Stimulated activated CD8-positive, alpha-beta memory T cell treated with anti-CD3 and anti-CD28 coated beads, Interleukin-12 subunit alpha, Interleukin-12 subunit beta, amount 100 ng/mL, for 1 hour (primary cell): ENCODE data around the gene CLMP.
"Not testable (repeated sequence)": the region's sequence is repeated elsewhere in the genome, so short reads cannot be mapped to it uniquely, and the experiment has no call there.

ENCODE experiments used
- DNase-seq: peaks from one replicate; pipeline ENCODE4 v3.0.0-alpha.2; 2020; ENCODE audit warnings: low read depth

Gene CLMP

DNA sequence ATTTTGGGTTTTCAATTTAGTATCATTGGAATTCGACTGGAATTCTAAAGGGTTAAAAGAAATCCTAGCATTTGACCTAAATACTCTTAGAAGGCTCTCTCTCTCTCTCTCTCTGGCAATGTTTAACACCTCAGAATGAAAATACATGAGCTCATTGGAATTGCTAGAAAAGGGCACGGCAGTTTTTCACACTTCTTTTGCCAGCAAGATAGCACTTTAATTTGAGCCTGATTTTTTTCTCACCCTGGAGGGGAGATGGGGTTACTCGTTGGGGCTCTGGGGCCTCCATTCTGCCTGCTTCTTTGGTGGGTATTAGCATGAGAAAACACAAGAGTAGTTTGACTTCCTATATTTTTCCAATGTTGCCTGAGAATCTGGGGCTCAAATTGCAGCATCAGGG, 22.8 kb upstream of the CLMP start:
- no peak for DNase-seq

DNA sequence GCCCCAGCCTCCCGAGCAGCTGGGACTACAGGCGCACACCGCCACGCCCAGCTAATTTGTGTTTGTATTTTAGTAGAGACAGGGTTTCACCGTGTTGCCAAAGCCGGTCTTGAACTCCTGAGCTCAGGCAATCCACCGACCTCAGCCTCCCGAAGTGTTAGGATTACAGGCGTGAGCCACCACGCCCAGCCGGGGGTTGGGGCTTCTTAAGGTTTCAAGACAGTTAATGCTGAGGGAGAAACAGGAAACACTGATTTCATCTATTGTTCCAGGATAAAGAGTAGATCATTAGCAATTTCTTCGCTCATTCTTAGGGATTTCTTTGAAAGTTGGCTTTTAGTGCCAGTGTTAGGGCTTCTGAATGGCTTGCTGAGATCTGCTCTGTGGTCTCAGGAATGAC, 21.2 kb upstream of the CLMP start:
- DNase-seq: no peak

- DNase-seq: no peak
Measured at GRCh38 chr11:123214940-123215339, 19.9 kb upstream of the CLMP start.

DNA sequence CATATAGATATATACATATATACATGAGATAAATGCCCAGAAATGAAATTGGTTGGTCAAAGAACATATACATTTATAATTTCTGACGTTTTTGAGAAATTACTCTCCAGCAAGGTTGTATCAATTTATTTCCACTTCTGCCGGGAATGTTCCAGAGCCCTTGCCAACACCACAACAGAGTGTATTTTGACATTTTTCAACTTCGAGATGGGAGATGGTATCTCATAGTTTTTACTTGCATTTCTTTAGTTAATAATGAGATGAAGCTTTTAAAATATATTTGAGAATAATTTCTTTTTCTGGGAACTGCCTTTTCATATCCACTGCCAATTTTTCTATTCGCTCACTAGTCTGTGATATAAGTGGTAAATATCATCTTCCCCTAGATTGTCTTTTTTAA, 19.3 kb upstream of the CLMP start:
- no peak for DNase-seq

- DNase-seq: no peak
Measured at GRCh38 chr11:123213307-123213771, 18.3 kb upstream of the CLMP start.

DNA sequence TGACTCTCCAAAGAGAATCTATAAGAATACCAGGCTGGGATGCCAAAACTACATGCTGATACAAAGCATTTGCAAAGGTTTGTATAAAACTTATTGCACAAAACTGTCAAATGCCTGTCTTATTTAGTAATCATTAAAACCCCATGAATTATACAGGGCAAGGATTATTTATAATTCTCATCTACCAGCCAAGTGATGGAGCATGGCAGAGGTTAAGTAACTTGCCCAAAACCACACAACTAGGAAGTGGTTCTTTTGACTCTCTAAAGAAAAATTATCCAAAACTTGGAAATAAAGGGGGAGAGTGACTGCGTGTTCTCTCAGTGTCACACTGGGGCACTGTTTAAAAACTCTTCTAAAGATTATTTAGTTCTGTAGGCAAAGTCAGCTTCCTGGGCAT, 17.4 kb upstream of the CLMP start:
- DNase-seq: no peak

- DNase-seq: no peak
Measured at GRCh38 chr11:123211981-123212380, 16.9 kb upstream of the CLMP start.

DNA sequence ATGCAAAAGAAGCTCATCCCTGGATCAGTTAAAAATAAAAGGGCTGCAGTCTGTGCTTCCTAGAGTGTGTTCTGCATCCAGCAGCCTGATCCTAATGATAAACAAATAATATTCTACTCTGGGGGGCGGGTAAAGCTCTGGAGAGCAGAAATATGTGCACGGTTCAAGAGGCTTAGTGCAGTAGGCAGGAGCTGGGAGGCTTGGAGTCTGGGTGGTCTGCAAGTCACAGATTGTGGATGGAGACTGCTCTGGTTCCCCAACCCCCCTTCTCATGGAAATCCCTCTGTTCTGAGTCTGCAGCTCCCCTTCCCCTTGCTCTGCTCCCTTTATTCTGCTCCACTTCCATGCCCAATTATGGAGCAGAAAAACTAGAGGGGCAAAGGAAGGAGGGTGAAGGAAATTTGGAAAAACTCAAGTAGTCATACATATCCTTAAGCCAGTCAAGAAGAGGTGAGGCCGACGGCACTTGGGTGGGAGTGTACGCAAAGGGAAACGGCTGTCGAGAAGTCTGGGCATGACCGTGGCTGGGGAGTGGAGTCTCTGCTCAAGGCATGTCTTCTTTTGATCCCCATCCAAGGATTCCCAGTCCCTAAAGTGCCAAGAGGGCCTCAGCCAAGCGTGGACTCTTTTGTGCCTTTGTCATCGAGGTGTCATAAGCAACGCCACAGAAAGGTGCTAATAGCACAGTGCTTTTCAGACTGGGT, 16.3 kb upstream of the CLMP start:
- no peak for DNase-seq

DNA sequence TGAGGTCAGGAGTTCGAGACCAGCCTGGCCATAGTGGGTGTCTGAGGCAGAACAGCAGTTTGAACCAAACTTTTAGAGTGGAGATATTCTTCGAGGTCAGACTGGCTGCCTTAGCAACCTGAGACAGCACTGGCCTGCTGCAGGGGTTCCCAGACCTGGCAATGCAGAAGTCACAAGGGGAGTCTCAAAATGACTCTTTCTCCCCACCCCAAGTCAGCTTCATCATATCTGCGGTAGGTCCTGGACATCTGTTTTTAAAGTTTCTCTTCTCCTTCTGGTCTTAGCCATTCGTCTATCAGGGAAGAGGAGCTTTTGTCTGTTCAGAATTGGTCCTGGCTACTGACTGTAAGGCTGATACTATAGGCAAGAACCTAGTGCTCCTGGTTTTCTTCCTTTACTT, 14.5 kb upstream of the CLMP start:
- DNase-seq: no peak

DNA sequence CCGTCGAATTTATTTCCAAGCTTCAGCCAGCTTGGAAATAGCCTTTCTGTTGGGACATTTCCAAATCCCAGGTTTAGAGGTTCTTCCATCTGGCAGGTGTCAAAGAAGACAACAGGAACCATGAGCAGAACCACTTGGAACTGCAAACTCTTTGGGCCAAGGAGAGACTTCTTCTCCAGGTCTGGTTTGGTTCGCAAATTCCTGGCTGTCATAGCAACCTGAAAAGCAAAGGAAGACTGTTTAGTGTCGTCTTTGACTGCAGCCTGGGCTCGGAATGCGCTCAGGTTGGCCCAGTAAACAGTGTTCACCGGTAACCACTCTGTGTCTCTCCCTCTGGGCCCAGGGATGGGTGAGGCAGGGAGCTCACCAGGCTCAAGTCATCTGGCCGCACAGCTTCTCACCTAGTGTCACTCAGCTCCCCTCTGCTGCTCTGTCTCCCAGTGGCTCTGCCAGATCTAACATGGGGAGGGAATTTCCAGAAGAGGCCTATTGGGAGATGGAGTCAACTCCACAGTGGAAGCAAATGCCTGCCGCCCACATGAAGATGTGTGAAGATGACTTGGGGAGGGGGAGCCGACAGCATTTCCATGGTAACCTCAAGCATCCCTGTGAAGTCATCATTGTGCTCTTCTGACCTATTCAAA, 11.9 kb upstream of the CLMP start:
- no peak for DNase-seq

- DNase-seq: not testable (repeated sequence)
Measured at GRCh38 chr11:123206055-123206454, 11.0 kb upstream of the CLMP start.

DNA sequence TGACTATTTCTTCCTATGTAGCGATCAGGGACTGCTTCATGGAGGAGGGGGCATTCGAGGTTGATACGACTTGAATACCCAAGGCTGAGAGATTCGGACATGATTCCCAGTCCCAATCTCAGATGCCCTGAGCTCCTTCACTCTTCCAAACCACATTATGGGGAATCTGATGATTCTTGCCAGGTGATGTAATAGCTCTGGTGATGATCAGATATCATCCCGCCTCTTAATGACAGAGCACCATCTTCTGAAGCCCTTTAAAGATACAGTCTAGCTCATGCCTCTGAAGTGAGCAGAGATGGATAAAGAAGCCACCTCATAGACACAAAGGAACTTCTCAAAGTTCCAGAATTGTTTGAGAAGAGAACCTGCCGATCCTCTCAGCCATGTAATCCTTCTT, 8.9 kb upstream of the CLMP start:
- DNase-seq: no peak

DNA sequence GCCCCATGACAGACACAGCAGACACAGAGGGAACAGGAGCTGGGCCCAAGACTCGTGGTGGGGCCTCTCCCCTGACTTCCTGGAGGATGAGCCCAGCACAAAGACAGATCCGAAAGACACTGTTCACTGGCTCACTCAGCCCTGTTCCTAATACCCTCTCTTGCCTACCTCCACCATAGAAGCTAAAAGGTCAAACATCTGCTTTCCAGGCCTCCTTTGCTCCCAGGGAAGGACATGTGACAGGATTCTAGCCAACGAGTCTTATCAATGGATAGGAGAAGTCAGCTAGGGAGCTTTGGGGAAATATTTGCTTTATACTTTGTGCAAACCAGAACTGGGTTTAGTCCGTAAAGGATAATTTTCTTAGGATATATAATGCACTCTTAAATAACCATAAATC, 8.4 kb upstream of the CLMP start:
- DNase-seq: no peak

- no peak for DNase-seq
Measured at GRCh38 chr11:123202155-123203151, 7.4 kb upstream of the CLMP start.

GRCh38 chr11:123200264-123200663, 5.2 kb upstream of the CLMP start:
- no peak for DNase-seq

- no peak for DNase-seq
Measured at GRCh38 chr11:123197711-123198110, 2.7 kb upstream of the CLMP start.

DNA sequence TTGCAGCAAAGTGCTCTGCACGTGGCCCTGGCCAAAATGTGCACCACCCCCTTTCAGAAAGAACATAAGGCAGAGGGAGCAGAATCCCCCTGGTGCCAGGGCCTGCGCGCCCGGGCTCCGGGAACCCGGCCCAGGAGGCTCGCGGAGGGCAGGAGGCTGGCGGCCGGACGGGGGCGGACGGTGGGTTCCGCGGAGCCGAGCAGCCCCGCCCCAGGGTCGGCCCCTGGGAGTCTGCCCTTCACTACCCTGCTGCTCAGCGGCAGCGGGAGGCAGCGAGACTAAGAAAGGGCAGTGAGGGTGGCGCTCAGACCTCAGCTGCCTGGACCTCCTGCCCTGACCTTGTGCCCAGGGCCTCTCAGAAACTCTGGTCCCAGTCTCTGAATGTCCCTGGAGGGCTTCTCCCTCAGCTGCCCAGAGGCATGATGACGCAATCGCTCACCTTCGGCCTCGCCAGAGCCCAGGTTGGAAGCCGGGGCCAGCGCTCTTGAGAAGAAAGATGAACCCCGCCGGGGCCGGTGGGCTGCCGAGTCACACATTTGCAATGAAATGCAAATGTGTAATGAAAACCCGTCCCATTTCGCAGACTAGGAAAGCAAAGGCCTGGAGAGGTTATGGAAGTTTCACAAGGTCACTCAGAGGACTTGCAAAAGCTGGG, 1.1 kb upstream of the CLMP start:
- no peak for DNase-seq

DNA sequence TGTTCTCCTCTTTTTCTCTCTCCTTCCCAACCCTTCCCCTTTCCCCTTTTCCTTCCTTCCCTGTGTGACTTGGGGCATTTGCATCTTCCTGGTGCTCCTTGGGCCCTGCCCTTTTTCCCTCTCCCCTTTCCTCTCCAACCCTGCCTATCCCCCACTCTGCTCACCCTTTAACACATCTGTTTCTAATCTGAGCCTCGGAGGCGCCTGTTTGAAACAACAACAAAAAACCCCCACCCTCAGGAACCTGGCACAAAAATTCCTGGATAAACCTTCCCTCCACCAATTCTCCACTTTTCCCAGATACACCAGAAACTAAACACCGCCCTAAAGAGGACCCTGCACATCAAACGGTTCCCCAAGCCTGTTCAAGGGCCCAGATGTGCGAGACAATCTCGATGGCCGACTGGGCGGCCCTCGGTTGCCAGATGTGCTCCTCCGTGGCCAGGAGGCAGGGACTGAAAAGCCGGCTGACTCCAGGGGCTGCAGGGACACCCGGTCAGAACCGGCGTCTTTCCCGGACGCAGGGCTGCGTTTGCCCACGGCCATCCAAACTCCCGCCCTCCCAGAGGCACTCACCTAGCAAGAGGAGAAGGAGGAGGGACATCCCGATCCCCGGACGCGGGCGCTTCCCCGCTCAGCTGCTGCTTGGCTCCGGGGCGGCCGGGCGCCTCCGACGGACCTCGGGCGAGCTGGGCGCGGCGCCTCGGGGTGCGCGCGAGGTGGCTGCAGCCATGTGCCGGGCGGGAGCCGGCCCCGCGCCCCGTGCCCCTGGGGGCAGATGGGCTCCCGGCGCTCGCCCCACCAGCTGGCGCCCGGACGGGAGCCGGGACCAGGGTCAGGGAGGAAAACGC, 486 bp downstream of the CLMP start:
- no peak for DNase-seq

DNA sequence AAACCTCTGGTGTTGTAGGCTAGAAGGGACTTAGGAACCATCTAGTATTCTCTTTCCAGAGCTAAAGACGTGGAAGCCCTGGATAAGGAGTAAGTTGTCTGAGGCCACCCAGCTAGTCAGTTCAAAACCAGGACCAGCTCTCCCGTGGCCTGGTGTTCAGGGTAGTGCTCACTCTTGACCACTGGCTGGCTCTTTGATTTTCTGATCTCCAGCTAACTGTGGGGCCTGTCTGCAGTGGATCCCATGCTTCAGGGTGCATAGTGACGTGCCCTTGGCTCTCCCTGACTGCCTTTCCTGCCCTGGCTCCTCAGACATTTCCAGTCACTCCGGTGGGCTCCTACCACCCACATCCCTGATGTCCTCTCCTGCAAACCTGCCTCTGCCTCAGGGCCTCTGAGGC, 1.3 kb downstream of the CLMP start:
- DNase-seq: no peak

DNA sequence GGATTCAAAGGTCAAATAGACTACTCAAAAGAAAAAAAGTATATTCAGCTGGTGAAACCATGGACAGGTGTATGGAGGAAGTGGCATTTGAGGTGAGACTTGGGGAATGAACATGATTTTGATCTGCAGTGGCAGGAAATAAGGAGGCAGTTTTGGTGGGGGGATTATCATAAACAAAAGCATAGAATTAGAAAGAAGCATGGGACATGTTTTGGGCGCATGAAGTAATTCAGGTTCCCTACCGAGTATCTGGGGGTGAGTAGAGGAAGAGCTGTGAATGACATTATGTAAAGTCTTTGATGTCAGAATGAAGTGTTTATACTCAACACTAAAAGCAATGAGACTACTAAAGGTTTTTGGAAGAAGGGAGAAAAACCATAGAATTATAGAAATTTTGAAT, 3.1 kb downstream of the CLMP start:
- DNase-seq: no peak

DNA sequence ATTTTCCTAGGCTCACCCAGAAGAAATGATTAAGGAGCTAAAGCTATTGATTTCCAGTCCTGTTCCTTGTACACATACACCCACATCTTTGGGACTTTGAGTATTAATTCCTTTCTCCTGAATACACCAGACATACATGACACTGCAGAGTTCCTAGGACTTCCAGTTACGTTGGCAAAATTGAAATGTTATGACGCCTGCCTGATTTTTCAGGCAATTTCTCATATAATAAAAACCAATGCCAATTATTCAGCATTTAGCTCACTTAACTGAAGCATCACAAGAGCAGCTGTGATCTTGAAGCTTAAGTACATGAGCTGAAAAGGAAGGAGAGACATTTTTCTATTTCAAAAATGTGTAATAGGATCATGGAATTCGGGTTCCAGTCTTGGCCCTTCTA, 4.5 kb downstream of the CLMP start:
- DNase-seq: no peak
